SK-N-SH treated with all-trans-retinoic acid at 6 μM for 48 hours (cell line): Measurements from ENCODE around the gene COBL.

ENCODE experiments used
- CSDC2 ChIP-seq: fragments of 250-450 bp; sonication (Bioruptor Pico); IDR thresholded peaks from 2 replicates; pipeline ENCODE4 v1.5.0; 2020; ENCODE audit warnings: mild to moderate bottlenecking, moderate library complexity
- ESRRG ChIP-seq: fragments of 250-450 bp; sonication (Bioruptor Pico); IDR thresholded peaks from 2 replicates; pipeline ENCODE4 v1.6.1; 2021; ENCODE audit warnings: mild to moderate bottlenecking
- TCF4 ChIP-seq: fragments of 250-450 bp; sonication (Bioruptor Pico); IDR thresholded peaks from 2 replicates; pipeline ENCODE4 v1.8.0; 2021; ENCODE audit warnings: mild to moderate bottlenecking, moderate library complexity, borderline replicate concordance
- ZFP30 ChIP-seq: fragments of 450-650 bp; formaldehyde crosslinking; IDR thresholded peaks from 2 replicates; pipeline ENCODE4 v1.5.0; 2022; ENCODE audit warnings: mild to moderate bottlenecking, moderate library complexity
- ZNF565 ChIP-seq: fragments of 450-650 bp; formaldehyde crosslinking; conservative IDR thresholded peaks from 2 replicates; pipeline ENCODE4 v1.5.0; 2020; ENCODE audit warnings: low read depth, mild to moderate bottlenecking, moderate library complexity

DNA sequence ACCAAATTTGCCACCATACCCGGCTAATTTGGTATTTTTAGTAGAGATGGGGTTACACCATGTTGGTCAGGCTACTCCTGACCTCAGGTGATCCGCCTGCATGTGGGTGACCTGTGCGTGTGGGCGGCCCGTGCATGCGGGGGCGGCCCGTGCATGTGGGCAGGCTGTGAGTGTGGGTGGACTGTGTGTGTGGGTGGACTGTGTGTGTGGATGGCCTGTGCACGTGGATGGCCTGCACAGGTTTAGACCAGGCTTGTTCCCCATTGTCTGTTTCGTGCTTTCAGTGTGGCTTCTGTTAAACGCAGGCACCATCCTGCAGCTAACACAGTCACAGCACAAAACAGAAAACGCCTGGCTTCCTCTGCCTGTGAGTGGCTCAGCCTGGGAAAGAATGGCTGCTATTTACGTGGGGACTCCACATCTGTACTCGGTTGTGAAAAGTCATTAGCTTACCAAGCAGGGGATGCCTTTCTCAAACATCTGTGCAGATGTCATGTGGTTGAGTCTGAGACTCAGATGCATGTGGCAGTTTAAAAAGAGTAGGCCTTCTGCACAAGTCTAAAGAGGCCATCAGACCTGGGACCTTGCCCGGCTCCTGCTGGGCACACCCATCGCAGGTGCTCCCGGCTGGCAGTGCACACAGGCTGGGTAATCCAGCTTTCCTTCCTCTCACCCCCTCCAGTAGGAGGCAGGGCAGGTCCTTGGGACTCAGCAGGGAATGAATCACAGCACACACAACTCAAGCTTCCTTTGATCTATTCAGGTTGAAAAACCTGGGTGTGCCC lies 91.6 kb downstream of the COBL start:
- TF ChIP-seq TCF4 (CRISPR knock-in tag), result no peak
- TF ChIP-seq ESRRG (CRISPR knock-in tag), result no peak
- TF ChIP-seq ZNF565 (CRISPR knock-in tag), result no peak
- no peak for TF ChIP-seq ZFP30 (CRISPR knock-in tag)
- TF ChIP-seq CSDC2 (CRISPR knock-in tag), result no peak
